HG03558 (cell line): Measurements from ENCODE around the gene CDH23.

Source experiments
- ATAC-seq: cut with Tn5 transposase; IDR thresholded peaks from one replicate; pipeline ENCODE4 v1.9.1; 2021; ENCODE audit warnings: moderate number of reproducible peaks; ENCODE audit not compliant: unreplicated experiment; ENCODE audit errors: extremely low read depth

Gene CDH23

GRCh38 chr10:71741029-71741428 lies 344.3 kb downstream of the CDH23 start:
- ATAC-seq: no peak

- no peak for ATAC-seq
Observed at GRCh38 chr10:71741671-71742070, 345.0 kb downstream of the CDH23 start.

- no peak for ATAC-seq
Observed at GRCh38 chr10:71742301-71743088, 345.8 kb downstream of the CDH23 start.

- no peak for ATAC-seq
Observed at GRCh38 chr10:71743089-71743838, 346.5 kb downstream of the CDH23 start.

GRCh38 chr10:71743866-71744265 lies 347.1 kb downstream of the CDH23 start:
- ATAC-seq: no peak

- ATAC-seq: no peak
Observed at GRCh38 chr10:71744897-71745663, 348.4 kb downstream of the CDH23 start.

GRCh38 chr10:71745664-71746250 lies 349.0 kb downstream of the CDH23 start:
- no peak for ATAC-seq

GRCh38 chr10:71746344-71747037 lies 349.8 kb downstream of the CDH23 start:
- ATAC-seq: no peak

- ATAC-seq: no peak
Observed at GRCh38 chr10:71747039-71747531, 350.4 kb downstream of the CDH23 start.

GRCh38 chr10:71747551-71748523 lies 351.1 kb downstream of the CDH23 start:
- ATAC-seq: no peak

GRCh38 chr10:71748671-71749191 lies 352.0 kb downstream of the CDH23 start:
- ATAC-seq: no peak

- ATAC-seq: no peak
Observed at GRCh38 chr10:71749396-71749795, 352.7 kb downstream of the CDH23 start.

- no peak for ATAC-seq
Observed at GRCh38 chr10:71750124-71750841, 353.6 kb downstream of the CDH23 start.

- no peak for ATAC-seq
Observed at GRCh38 chr10:71750986-71751385, 354.3 kb downstream of the CDH23 start.

GRCh38 chr10:71751515-71752224 lies 354.9 kb downstream of the CDH23 start:
- no peak for ATAC-seq

- no peak for ATAC-seq
Observed at GRCh38 chr10:71752391-71753090, 355.8 kb downstream of the CDH23 start.
